ENCODE measurements around the gene HMCN2. TPM values are rescaled to one million over a fixed set of nuclear protein-coding genes. Genes with fewer than 3 reads are reported as not detected.

The HMCN2 gene
- total and polyA plus RNA-seq, 2 of the 4 experiments (the other 2 are of a cell fraction) = 0.02 TPM; not detected in 1

GRCh38 chr9:130336027-130336610, 70.6 kb downstream of the HMCN2 start:
- no TSS peak for BruUV-seq (replicated peaks)
- Histone ChIP-seq H3K9me1 (ENCODE audit: insufficient read depth, low read length) (no peaks in the 10 kb centered on the region), H3K9me3 (ENCODE audit: control insufficient read depth, insufficient read depth, low read length) (no peaks in the 10 kb centered on the region), H3K18ac (ENCODE audit: low read depth, low read length) (no peak overlapping the region), H3K27ac (ENCODE audit: insufficient read depth, low read length) (no peak overlapping the region), H3K36me3 (ENCODE audit: control insufficient read depth, insufficient read depth, low read length) (no peaks in the 10 kb centered on the region), H4K91ac (ENCODE audit: insufficient read depth, low read depth, low read length) (no peak overlapping the region), H3K14ac (replicated peaks; ENCODE audit: low read depth, low read length) (no peak overlapping the region), H4K8ac (ENCODE audit: low read depth in 2 of 2, low read length in 2 of 2) (no peak overlapping the region), H3K56ac (ENCODE audit: extremely low read depth, insufficient read depth, low read length) (no peak overlapping the region), H3K27me3 (ENCODE audit: control insufficient read depth, insufficient read depth, low read length) (peaks cover 26% of the 10 kb centered on the region), H3K9ac (ENCODE audit: low read depth, low read length) (no peak overlapping the region), H3K4me1 (ENCODE audit: control insufficient read depth, insufficient read depth, low read length) (peaks cover 9% of the 10 kb centered on the region; the same call in 1 of the 2 replicates), H4K5ac (ENCODE audit: low read depth, low read length) (no peak overlapping the region), H3K4ac (ENCODE audit: low read depth, low read length) (no peak overlapping the region), H4K20me1 (ENCODE audit: insufficient read depth, low read length) (no peaks in the 10 kb centered on the region), H2BK15ac (ENCODE audit: low read depth, low read length) (no peak overlapping the region), H2BK20ac (ENCODE audit: low read depth, low read length) (no peak overlapping the region), H2BK5ac (ENCODE audit: low read depth, low read length, poor library complexity, severe bottlenecking) (no peak overlapping the region), H2BK120ac (ENCODE audit: low read depth, low read length) (no peak overlapping the region), H3K79me1 (ENCODE audit: low read depth in 1 of 2, low read length in 2 of 2) (no peaks in the 10 kb centered on the region), H3K4me2 (ENCODE audit: low read depth, low read length) (no peak overlapping the region), H2AK9ac (replicated peaks; ENCODE audit: low read depth, low read length, poor library complexity) (no peak overlapping the region), H3K4me3 (ENCODE audit: insufficient read depth, low read depth, low read length) (no peak overlapping the region), H2AFZ (replicated peaks; ENCODE audit: low read length, poor library complexity) (no peak overlapping the region), H2AK5ac (ENCODE audit: low read depth, low read length) (no peak overlapping the region), H3K23ac (ENCODE audit: low read depth, low read length) (no peak overlapping the region)
- in situ Hi-C loops (cut with MboI; ENCODE audit: low sequenced_read_pairs) (loop anchor here (5.0 kb wide), 1 partner anchor 224 kb away; no protein-coding TSS in a partner anchor), intact Hi-C loops (cut with micrococcal nuclease) (loop anchor here (10.0 kb wide), 1 partner anchor 61 kb away; no protein-coding TSS in a partner anchor), dilution Hi-C loops (cut with HindIII; ENCODE audit: low sequenced_read_pairs, unreplicated experiment) (no loop called here)
- CTCF ChIA-PET = interaction anchor here (1.3 kb wide), 1 partner anchor 229 kb away, joined by 3 read pairs; no protein-coding TSS in a partner anchor
- WGBS, 2 experiments (ENCODE audit: extremely low coverage in 2 of 2, insufficient read length in 1 of 2) = 20% methylated on average over 1 of the region's 6 CpGs; no CpG with 5 or more reads in 1 of the 2 experiments
- TF ChIP-seq, protein P1, sequence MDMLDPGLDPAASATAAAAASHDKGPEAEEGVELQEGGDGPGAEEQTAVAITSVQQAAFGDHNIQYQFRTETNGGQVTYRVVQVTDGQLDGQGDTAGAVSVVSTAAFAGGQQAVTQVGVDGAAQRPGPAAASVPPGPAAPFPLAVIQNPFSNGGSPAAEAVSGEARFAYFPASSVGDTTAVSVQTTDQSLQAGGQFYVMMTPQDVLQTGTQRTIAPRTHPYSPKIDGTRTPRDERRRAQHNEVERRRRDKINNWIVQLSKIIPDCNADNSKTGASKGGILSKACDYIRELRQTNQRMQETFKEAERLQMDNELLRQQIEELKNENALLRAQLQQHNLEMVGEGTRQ (IDR thresholded peaks at IDR 0.05; ENCODE audit: low read depth, low read length) = no peak
- TF ChIP-seq RCOR1 (IDR thresholded peaks at IDR 0.05; ENCODE audit: insufficient replicate concordance, low read length) (no peak), MXI1 (IDR thresholded peaks at IDR 0.05; ENCODE audit: borderline replicate concordance, low read depth, low read length) (no peak), MAZ (IDR thresholded peaks at IDR 0.05; ENCODE audit: borderline replicate concordance, low read depth, low read length) (no peak), CEBPB (IDR thresholded peaks at IDR 0.05; ENCODE audit: low read depth, low read length) (0 out of 2 replicates have a peak, but pooled peaks have one; percentile 26)
- POLR2A ChIA-PET (ENCODE audit: unreplicated experiment) = interaction anchor here (1.2 kb wide), 1 partner anchor 13 kb away, joined by 3 read pairs; no protein-coding TSS in a partner anchor
- ATAC-seq (ENCODE audit: low read depth) (no peak), DNase-seq (no peak)
